ENCODE measurements around the gene RSPO3. TPM values are rescaled to one million over a fixed set of nuclear protein-coding genes. Genes with fewer than 3 reads are reported as not detected.

Gene RSPO3
- total and polyA plus RNA-seq, 7 donors: 12.6 to 32.1 (median 27.4) TPM

GRCh38 chr6:127216810-127217789 is 98.6 kb downstream of the RSPO3 start:
- 58 to 73% (median 69%) methylated on average over 2 of the region's 2 CpGs for WGBS, 3 donors
- no peak for ATAC-seq
- TF ChIP-seq, protein P1, sequence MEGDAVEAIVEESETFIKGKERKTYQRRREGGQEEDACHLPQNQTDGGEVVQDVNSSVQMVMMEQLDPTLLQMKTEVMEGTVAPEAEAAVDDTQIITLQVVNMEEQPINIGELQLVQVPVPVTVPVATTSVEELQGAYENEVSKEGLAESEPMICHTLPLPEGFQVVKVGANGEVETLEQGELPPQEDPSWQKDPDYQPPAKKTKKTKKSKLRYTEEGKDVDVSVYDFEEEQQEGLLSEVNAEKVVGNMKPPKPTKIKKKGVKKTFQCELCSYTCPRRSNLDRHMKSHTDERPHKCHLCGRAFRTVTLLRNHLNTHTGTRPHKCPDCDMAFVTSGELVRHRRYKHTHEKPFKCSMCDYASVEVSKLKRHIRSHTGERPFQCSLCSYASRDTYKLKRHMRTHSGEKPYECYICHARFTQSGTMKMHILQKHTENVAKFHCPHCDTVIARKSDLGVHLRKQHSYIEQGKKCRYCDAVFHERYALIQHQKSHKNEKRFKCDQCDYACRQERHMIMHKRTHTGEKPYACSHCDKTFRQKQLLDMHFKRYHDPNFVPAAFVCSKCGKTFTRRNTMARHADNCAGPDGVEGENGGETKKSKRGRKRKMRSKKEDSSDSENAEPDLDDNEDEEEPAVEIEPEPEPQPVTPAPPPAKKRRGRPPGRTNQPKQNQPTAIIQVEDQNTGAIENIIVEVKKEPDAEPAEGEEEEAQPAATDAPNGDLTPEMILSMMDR (IDR thresholded peaks at IDR 0.05): no peak

GRCh38 chr6:127219869-127220268 is 101.4 kb downstream of the RSPO3 start:
- TF ChIP-seq, protein P1 (IDR thresholded peaks at IDR 0.05): no peak
- Histone ChIP-seq H3K4me1 (no peaks in the 10 kb centered on the region), H3K36me3 (ENCODE audit: insufficient read depth in 1 of 2, low read depth in 1 of 2) (no peaks in the 10 kb centered on the region), H3K27ac (no peak overlapping the region), H3K4me3 (no peak overlapping the region), H3K9me3 (no peaks in the 10 kb centered on the region), H3K27me3 (ENCODE audit: insufficient read depth in 3 of 3, low read length in 2 of 3) (no peaks in the 10 kb centered on the region)
- no peak for ATAC-seq
- intact Hi-C loops (cut with DNase I): no loop called here
- 75 to 90% (median 78%) methylated on average over 1 of the region's 1 CpG for WGBS, 3 donors
- DNase-seq: no peak

More at GRCh38 chr6:127216810-127217789, 98.6 kb downstream of the RSPO3 start:
- H3K27me3 ChIP-seq (ENCODE audit: insufficient read depth in 3 of 3, low read length in 2 of 3): no peaks in the 10 kb centered on the region
- no peak overlapping the region for H3K4me3 ChIP-seq
- DNase-seq: no peak
- H3K4me1 ChIP-seq: no peaks in the 10 kb centered on the region
- H3K9me3 ChIP-seq: no peaks in the 10 kb centered on the region
- no peaks in the 10 kb centered on the region for H3K36me3 ChIP-seq (ENCODE audit: insufficient read depth in 1 of 2, low read depth in 1 of 2)
- H3K27ac ChIP-seq: no peak overlapping the region
- intact Hi-C loops (cut with DNase I): no loop called here

DNA sequence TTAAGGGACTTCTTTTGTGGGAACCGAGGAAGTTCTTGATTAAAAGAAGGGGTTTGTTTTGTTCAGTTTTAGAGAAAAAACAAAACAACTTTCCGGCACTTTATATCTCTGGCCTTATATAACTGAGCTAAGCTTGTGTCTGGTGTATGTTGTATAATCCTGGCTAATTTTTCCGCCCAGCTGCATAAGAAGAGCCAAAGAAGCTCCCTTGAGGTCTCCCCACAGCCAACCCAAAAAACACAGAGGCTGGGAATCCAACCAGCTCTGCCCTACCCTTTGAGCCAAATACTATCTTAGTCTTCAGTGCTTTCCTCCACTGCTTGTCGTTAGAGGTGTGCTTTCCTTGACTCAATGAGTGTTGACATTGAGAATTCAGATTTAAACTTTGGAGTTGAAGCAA is 102.7 kb downstream of the RSPO3 start:
- WGBS, 3 donors: 53 to 61% (median 58%) methylated on average over 4 of the region's 4 CpGs
- TF ChIP-seq, protein P1 (IDR thresholded peaks at IDR 0.05): no peak
- H3K27ac ChIP-seq: no peak overlapping the region

GRCh38 chr6:127222418-127222817 is 103.9 kb downstream of the RSPO3 start:
- ATAC-seq (no peak), DNase-seq (no peak)
- 47 to 88% (median 63%) methylated on average over 1 of the region's 1 CpG for WGBS, 3 donors
- Histone ChIP-seq H3K27ac (no peak overlapping the region), H3K4me1 (no peaks in the 10 kb centered on the region), H3K9me3 (no peaks in the 10 kb centered on the region), H3K27me3 (ENCODE audit: insufficient read depth in 3 of 3, low read length in 2 of 3) (no peaks in the 10 kb centered on the region), H3K36me3 (ENCODE audit: insufficient read depth in 1 of 2, low read depth in 1 of 2) (no peaks in the 10 kb centered on the region), H3K4me3 (no peak overlapping the region)
- TF ChIP-seq, protein P1 (IDR thresholded peaks at IDR 0.05): no peak
- intact Hi-C loops (cut with DNase I): no loop called here

More for the DNA sequence above, 102.7 kb downstream of the RSPO3 start:
- no peaks in the 10 kb centered on the region for H3K27me3 ChIP-seq (ENCODE audit: insufficient read depth in 3 of 3, low read length in 2 of 3)
- intact Hi-C loops (cut with DNase I): no loop called here
- H3K4me1 ChIP-seq: no peaks in the 10 kb centered on the region
- no peaks in the 10 kb centered on the region for H3K9me3 ChIP-seq
- no peak overlapping the region for H3K4me3 ChIP-seq
- peak in 1 of 4 donors; percentile 37 for ATAC-seq
- DNase-seq: no peak
- no peaks in the 10 kb centered on the region for H3K36me3 ChIP-seq (ENCODE audit: insufficient read depth in 1 of 2, low read depth in 1 of 2)

All from psoas muscle (tissue), 8 donors.